ENCODE results near the gene PDZRN4. TPM values are rescaled to one million over a fixed set of nuclear protein-coding genes. Genes with fewer than 3 reads are reported as not detected.

PDZRN4 gene
- polyA plus RNA-seq, 1 donor from 2014 or later, result 46.7 TPM

DNA sequence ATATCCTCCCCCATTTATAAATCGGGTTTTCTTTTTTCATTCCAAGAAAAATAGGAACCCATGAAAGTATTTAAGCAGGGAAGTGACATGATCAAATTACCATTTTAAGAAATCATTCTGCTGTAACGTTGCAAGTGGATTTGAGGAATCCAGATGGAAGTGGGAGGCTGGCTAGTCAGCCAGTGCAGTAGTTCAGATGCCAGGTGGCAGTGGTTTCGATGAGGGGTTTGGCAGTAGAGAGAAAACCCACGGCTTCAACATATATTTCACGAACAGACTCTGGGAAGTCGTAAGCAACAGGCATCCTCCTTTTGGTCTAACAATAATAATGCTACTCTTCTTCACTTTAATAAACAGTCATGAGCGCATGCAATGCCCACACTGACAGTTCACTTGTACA, 25.0 kb downstream of the PDZRN4 start:
- no peak overlapping the region for H3K27ac ChIP-seq (ENCODE audit: low read length)
- H3K79me2 ChIP-seq (replicated peaks; ENCODE audit: insufficient read depth, low read length), result no peaks in the 10 kb centered on the region
- H3K9me2 ChIP-seq (ENCODE audit: insufficient read depth, low read length), result no peaks in the 10 kb centered on the region
- H4K20me1 ChIP-seq (ENCODE audit: insufficient read depth), result no peaks in the 10 kb centered on the region
- TF ChIP-seq REST (IDR thresholded peaks at IDR 0.05; ENCODE audit: borderline replicate concordance) (no peak), MXI1 (conservative IDR thresholded peaks at IDR 0.05; ENCODE audit: poor library complexity, severe bottlenecking) (no peak), CTCF (IDR thresholded peaks at IDR 0.05; ENCODE audit: poor library complexity, severe bottlenecking) (no peak), RAD21 (conservative IDR thresholded peaks at IDR 0.05) (no peak), EP300 (conservative IDR thresholded peaks at IDR 0.05; ENCODE audit: poor library complexity, severe bottlenecking) (no peak), POLR2AphosphoS5 (IDR thresholded peaks at IDR 0.05) (no peak), EZH2 (IDR thresholded peaks at IDR 0.05; ENCODE audit: borderline replicate concordance, insufficient read depth, low read length, poor library complexity, severe bottlenecking) (no peak), TAF1 (IDR thresholded peaks at IDR 0.05; ENCODE audit: low read depth) (no peak), SMC3 (conservative IDR thresholded peaks at IDR 0.05; ENCODE audit: poor library complexity) (no peak)
- no peak overlapping the region for H3K9ac ChIP-seq (ENCODE audit: low read length)
- H3K36me3 ChIP-seq (ENCODE audit: insufficient read depth, low read length), result no peaks in the 10 kb centered on the region
- H3K27me3 ChIP-seq (ENCODE audit: insufficient read depth, low read depth, low read length), result no peaks in the 10 kb centered on the region
- H3F3A ChIP-seq (ENCODE audit: insufficient read depth, low read length, poor library complexity, severe bottlenecking), result no peaks in the 10 kb centered on the region
- H2AFZ ChIP-seq (ENCODE audit: low read depth, low read length), result no peak overlapping the region
- H3K4me2 ChIP-seq (ENCODE audit: low read length), result no peak overlapping the region
- no peak overlapping the region for H3K4me3 ChIP-seq (ENCODE audit: low read length)
- H3K9me3 ChIP-seq (ENCODE audit: low read length), result no peaks in the 10 kb centered on the region

DNA sequence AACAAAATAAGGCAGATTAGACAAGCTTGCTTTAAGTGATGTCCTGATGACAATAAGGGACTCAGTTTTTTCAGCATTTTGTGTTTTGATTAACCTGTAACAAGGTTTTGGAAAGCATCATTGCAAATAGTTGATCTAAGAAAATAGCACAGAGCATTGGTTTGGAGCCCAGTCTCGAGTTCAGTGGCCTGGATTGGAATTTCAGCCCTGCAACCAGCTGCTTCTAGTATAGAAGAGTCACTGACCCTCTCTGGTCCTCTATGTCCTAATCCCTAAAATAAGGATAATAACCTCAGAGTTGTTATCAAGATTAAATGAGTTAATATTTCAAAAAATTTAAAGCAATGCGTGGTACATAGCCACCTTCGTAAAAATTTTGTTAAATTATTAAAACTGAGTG, 25.5 kb downstream of the PDZRN4 start:
- no peaks in the 10 kb centered on the region for H3F3A ChIP-seq (ENCODE audit: insufficient read depth, low read length, poor library complexity, severe bottlenecking)
- H3K27ac ChIP-seq (ENCODE audit: low read length), result no peak overlapping the region
- H3K36me3 ChIP-seq (ENCODE audit: insufficient read depth, low read length), result no peaks in the 10 kb centered on the region
- TF ChIP-seq EP300 (conservative IDR thresholded peaks at IDR 0.05; ENCODE audit: poor library complexity, severe bottlenecking), result no peak
- no peak for TF ChIP-seq POLR2AphosphoS5 (IDR thresholded peaks at IDR 0.05)
- no peak for TF ChIP-seq RAD21 (conservative IDR thresholded peaks at IDR 0.05)
- TF ChIP-seq SMC3 (conservative IDR thresholded peaks at IDR 0.05; ENCODE audit: poor library complexity), result no peak
- no peak for TF ChIP-seq CTCF (IDR thresholded peaks at IDR 0.05; ENCODE audit: poor library complexity, severe bottlenecking)
- TF ChIP-seq TAF1 (IDR thresholded peaks at IDR 0.05; ENCODE audit: low read depth), result no peak
- TF ChIP-seq EZH2 (IDR thresholded peaks at IDR 0.05; ENCODE audit: borderline replicate concordance, insufficient read depth, low read length, poor library complexity, severe bottlenecking), result no peak
- no peak for TF ChIP-seq REST (IDR thresholded peaks at IDR 0.05; ENCODE audit: borderline replicate concordance)
- no peak for TF ChIP-seq MXI1 (conservative IDR thresholded peaks at IDR 0.05; ENCODE audit: poor library complexity, severe bottlenecking)
- H4K20me1 ChIP-seq (ENCODE audit: insufficient read depth), result no peaks in the 10 kb centered on the region
- no peaks in the 10 kb centered on the region for H3K27me3 ChIP-seq (ENCODE audit: insufficient read depth, low read depth, low read length)
- H3K79me2 ChIP-seq (replicated peaks; ENCODE audit: insufficient read depth, low read length), result no peaks in the 10 kb centered on the region
- H3K4me2 ChIP-seq (ENCODE audit: low read length), result no peak overlapping the region
- H3K9me2 ChIP-seq (ENCODE audit: insufficient read depth, low read length), result no peaks in the 10 kb centered on the region
- no peak overlapping the region for H3K4me3 ChIP-seq (ENCODE audit: low read length)
- H3K9ac ChIP-seq (ENCODE audit: low read length), result no peak overlapping the region
- no peak overlapping the region for H2AFZ ChIP-seq (ENCODE audit: low read depth, low read length)
- no peaks in the 10 kb centered on the region for H3K9me3 ChIP-seq (ENCODE audit: low read length)
